Mesendoderm (in vitro differentiated cells): Measurements from ENCODE around the gene PAK4.

Source experiments
- DNase-seq: peaks from one replicate; pipeline ENCODE4 v3.0.0; 2013
- H2AK5ac ChIP-seq: 2 replicates; pipeline ENCODE4 v1.6.1; 2013; ENCODE audit warnings: low read length, inconsistent platforms
- H2BK120ac ChIP-seq: 2 replicates; pipeline ENCODE4 v1.6.1; 2013; ENCODE audit warnings: low read depth, mild to moderate bottlenecking, low read length, moderate library complexity, mixed read lengths
- H2BK15ac ChIP-seq: replicated peaks from 2 replicates; pipeline ENCODE4 v1.6.1; 2013; ENCODE audit warnings: low read depth, mild to moderate bottlenecking, moderate library complexity
- H2BK5ac ChIP-seq: 2 replicates; pipeline ENCODE4 v1.6.1; 2013; ENCODE audit warnings: low read length, inconsistent platforms
- H3K18ac ChIP-seq: 2 replicates; pipeline ENCODE4 v1.6.1; 2013; ENCODE audit warnings: mild to moderate bottlenecking, low read length, mixed read lengths
- H3K23ac ChIP-seq: one replicate; pipeline ENCODE4 v1.6.1; 2013; ENCODE audit warnings: low read length
- H3K27ac ChIP-seq: 2 replicates; pipeline ENCODE4 v1.5.1; 2013; ENCODE audit warnings: low read depth, mild to moderate bottlenecking, inconsistent platforms, low read length, moderate library complexity
- H3K27me3 ChIP-seq: 2 replicates; pipeline ENCODE4 v1.6.1; 2013; ENCODE audit warnings: low read length, control low read depth, mild to moderate bottlenecking, inconsistent platforms; ENCODE audit not compliant: insufficient read depth, poor library complexity
- H3K36me3 ChIP-seq: 2 replicates; pipeline ENCODE4 v1.6.1; 2013; ENCODE audit warnings: low read length, inconsistent platforms; ENCODE audit not compliant: control insufficient read depth, insufficient read depth
- H3K4ac ChIP-seq: one replicate; pipeline ENCODE4 v1.6.1; 2013; ENCODE audit warnings: low read depth, mild to moderate bottlenecking, low read length, moderate library complexity
- H3K4me1 ChIP-seq: 2 replicates; pipeline ENCODE4 v1.6.1; 2013; ENCODE audit warnings: low read depth, low read length, inconsistent platforms; ENCODE audit not compliant: control insufficient read depth
- H3K4me2 ChIP-seq: 2 replicates; pipeline ENCODE4 v1.6.1; 2013; ENCODE audit warnings: low read length
- H3K4me3 ChIP-seq: 2 replicates; pipeline ENCODE4 v1.5.1; 2013; ENCODE audit warnings: mild to moderate bottlenecking, low read length
- H3K56ac ChIP-seq: one replicate; pipeline ENCODE4 v1.6.1; 2013; ENCODE audit warnings: low read length
- H3K79me1 ChIP-seq: 2 replicates; pipeline ENCODE4 v1.6.1; 2013; ENCODE audit warnings: low read length, inconsistent platforms
- H3K79me2 ChIP-seq: 2 replicates; pipeline ENCODE4 v1.6.1; 2013; ENCODE audit warnings: mild to moderate bottlenecking, low read length; ENCODE audit not compliant: control insufficient read depth, insufficient read depth
- H3K9ac ChIP-seq: 2 replicates; pipeline ENCODE4 v1.6.1; 2013; ENCODE audit warnings: low read length, inconsistent platforms
- H4K5ac ChIP-seq: one replicate; pipeline ENCODE4 v1.6.1; 2013; ENCODE audit warnings: low read length
- H4K8ac ChIP-seq: one replicate; pipeline ENCODE4 v1.6.1; 2013; ENCODE audit warnings: low read depth, mild to moderate bottlenecking, control low read depth, low read length, moderate library complexity
- WGBS: extraction: QIAGEN DNeasy Blood & Tissue Kit; methylation state at CpG from one replicate; pipeline ENCODE4 v1.1.7; 2013; ENCODE audit warnings: low lambda C conversion rate, missing lambda C conversion rate; ENCODE audit not compliant: insufficient coverage; ENCODE audit errors: extremely low coverage; 5-methylcytosine and 5-hydroxymethylcytosine counted together

Gene PAK4

GRCh38 chr19:39157275-39157996, 31.9 kb downstream of the PAK4 start:
- no CpG with 5 or more reads among the region's 23 CpGs for WGBS
- no peak overlapping the region for H3K9ac ChIP-seq

GRCh38 chr19:39157997-39158389, 32.4 kb downstream of the PAK4 start:
- no peak overlapping the region for H3K56ac ChIP-seq
- H4K5ac ChIP-seq = no peak overlapping the region
- H3K36me3 ChIP-seq = no peaks in the 10 kb centered on the region
- WGBS = no CpG with 5 or more reads among the region's 15 CpGs
- no peak overlapping the region for H3K9ac ChIP-seq
- peaks cover 7% of the 10 kb centered on the region for H3K4me1 ChIP-seq
- no peak overlapping the region for H2BK15ac ChIP-seq
- no peaks in the 10 kb centered on the region for H3K27me3 ChIP-seq
- no peak overlapping the region for H2BK120ac ChIP-seq
- H4K8ac ChIP-seq = no peak overlapping the region
- peaks cover 14% of the 10 kb centered on the region for H3K79me2 ChIP-seq
- peaks cover 32% of the 10 kb centered on the region for H3K79me1 ChIP-seq
- no peak overlapping the region for H2BK5ac ChIP-seq
- H2AK5ac ChIP-seq = no peak overlapping the region
- H3K27ac ChIP-seq = no peak overlapping the region
- H3K4me2 ChIP-seq = no peak overlapping the region
- H3K4ac ChIP-seq = no peak overlapping the region
- no peak for DNase-seq
- H3K18ac ChIP-seq = no peak overlapping the region
- peak overlapping the region; percentile 15 for H3K23ac ChIP-seq
- H3K4me3 ChIP-seq = no peak overlapping the region

More at GRCh38 chr19:39157275-39157996, 31.9 kb downstream of the PAK4 start:
- no peak for DNase-seq
- Histone ChIP-seq H3K27ac (no peak overlapping the region), H2BK15ac (no peak overlapping the region), H3K23ac (peak overlapping the region; percentile 15), H3K36me3 (no peaks in the 10 kb centered on the region), H3K4me1 (peaks cover 7% of the 10 kb centered on the region), H3K4me3 (no peak overlapping the region), H2AK5ac (no peak overlapping the region), H3K79me1 (peaks cover 29% of the 10 kb centered on the region), H3K4ac (no peak overlapping the region), H3K56ac (no peak overlapping the region), H2BK120ac (no peak overlapping the region), H4K8ac (no peak overlapping the region), H2BK5ac (no peak overlapping the region), H3K79me2 (peaks cover 14% of the 10 kb centered on the region), H3K18ac (no peak overlapping the region), H4K5ac (no peak overlapping the region), H3K27me3 (no peaks in the 10 kb centered on the region), H3K4me2 (no peak overlapping the region)

- Histone ChIP-seq H2AK5ac (no peak overlapping the region), H2BK15ac (no peak overlapping the region), H3K79me2 (peaks cover 14% of the 10 kb centered on the region), H3K4me1 (peaks cover 7% of the 10 kb centered on the region), H3K9ac (no peak overlapping the region), H3K4ac (no peak overlapping the region), H3K56ac (no peak overlapping the region), H2BK120ac (no peak overlapping the region), H3K79me1 (peaks cover 32% of the 10 kb centered on the region), H2BK5ac (no peak overlapping the region), H3K23ac (no peak overlapping the region), H4K8ac (no peak overlapping the region), H3K18ac (no peak overlapping the region), H3K27me3 (no peaks in the 10 kb centered on the region), H3K36me3 (no peaks in the 10 kb centered on the region), H3K27ac (no peak overlapping the region), H3K4me2 (no peak overlapping the region), H4K5ac (no peak overlapping the region), H3K4me3 (no peak overlapping the region)
- no peak for DNase-seq
- no CpG with 5 or more reads among the region's 12 CpGs for WGBS
These were observed 33.2 kb downstream of the PAK4 start for GRCh38 chr19:39158646-39159260.

- Histone ChIP-seq H4K5ac (no peak overlapping the region), H2BK120ac (no peak overlapping the region), H3K27me3 (no peaks in the 10 kb centered on the region), H2BK5ac (no peak overlapping the region), H3K23ac (no peak overlapping the region), H2BK15ac (no peak overlapping the region), H3K9ac (no peak overlapping the region), H3K36me3 (no peaks in the 10 kb centered on the region), H3K27ac (no peak overlapping the region), H2AK5ac (no peak overlapping the region), H3K4me2 (no peak overlapping the region), H3K56ac (no peak overlapping the region), H3K79me2 (peaks cover 14% of the 10 kb centered on the region), H3K4me1 (peaks cover 2% of the 10 kb centered on the region), H4K8ac (no peak overlapping the region), H3K4ac (no peak overlapping the region), H3K4me3 (no peak overlapping the region), H3K79me1 (peaks cover 24% of the 10 kb centered on the region), H3K18ac (no peak overlapping the region)
- no peak for DNase-seq
- WGBS = no CpG with 5 or more reads among the region's 8 CpGs
These were observed 34.9 kb downstream of the PAK4 start for GRCh38 chr19:39160523-39160861.

GRCh38 chr19:39160889-39161672, 35.5 kb downstream of the PAK4 start:
- Histone ChIP-seq H3K4me3 (no peak overlapping the region), H3K27ac (no peak overlapping the region)

More at GRCh38 chr19:39160889-39161672, 35.5 kb downstream of the PAK4 start:
- peaks cover 14% of the 10 kb centered on the region for H3K79me2 ChIP-seq
- no peak overlapping the region for H4K5ac ChIP-seq
- no peak overlapping the region for H3K4me2 ChIP-seq
- H3K23ac ChIP-seq = no peak overlapping the region
- H3K9ac ChIP-seq = no peak overlapping the region
- no peaks in the 10 kb centered on the region for H3K4me1 ChIP-seq
- H4K8ac ChIP-seq = no peak overlapping the region
- H3K27me3 ChIP-seq = no peaks in the 10 kb centered on the region
- no CpG with 5 or more reads among the region's 21 CpGs for WGBS
- H3K4ac ChIP-seq = no peak overlapping the region
- H2BK120ac ChIP-seq = no peak overlapping the region
- H2AK5ac ChIP-seq = no peak overlapping the region
- no peaks in the 10 kb centered on the region for H3K36me3 ChIP-seq
- H3K56ac ChIP-seq = no peak overlapping the region
- H3K18ac ChIP-seq = no peak overlapping the region
- H2BK5ac ChIP-seq = no peak overlapping the region
- H3K79me1 ChIP-seq = peaks cover 24% of the 10 kb centered on the region
- H2BK15ac ChIP-seq = no peak overlapping the region
- DNase-seq = no peak
